Frontal cortex (tissue), 4 donors: ENCODE data around the gene ADGRL3. TPM values are rescaled to one million over a fixed set of nuclear protein-coding genes. Genes with fewer than 3 reads are reported as not detected.
A peak's percentile ranks its signal among the peaks of the same experiment; 100 is the strongest.
"Not testable (repeated sequence)": the region's sequence is repeated elsewhere in the genome, so short reads cannot be mapped to it uniquely, and the experiment has no call there.

Source experiments
- DNase-seq, 2 donors: peaks; one replicate each; pipeline ENCODE4 v3.0.0; 2012; ENCODE audit warnings: low spot score in 2 of 2
- FAIRE-seq: peaks from 2 replicates; lab custom pipeline; 2012; peaks lifted over from hg19 to GRCh38; lab: Jason Lieb, UNC
- total RNA-seq: library from RNA; depleted of rRNA; stranded (reverse); fragments of >200 nt; gene quantifications from one replicate; pipeline ENCODE4 v1.2.3, GENCODE V29; 2014
- donor health status: control.
- donor health status: control.
- donor health status: control.

The ADGRL3 gene
- total RNA-seq, 1 donor from 2014 or later: 302 TPM

- FAIRE-seq (no peak), DNase-seq (no peak)
Measured at GRCh38 chr4:61671599-61671998, 471.5 kb downstream of the ADGRL3 start.

- DNase-seq: no peak
- peak; percentile 10 for FAIRE-seq
Measured at GRCh38 chr4:61675464-61675863, 475.3 kb downstream of the ADGRL3 start.

- no peak for FAIRE-seq
Measured at GRCh38 chr4:61678297-61678696, 478.2 kb downstream of the ADGRL3 start.

GRCh38 chr4:61693520-61693919 lies 493.4 kb downstream of the ADGRL3 start:
- DNase-seq (no peak), FAIRE-seq (no peak)

More at GRCh38 chr4:61678297-61678696, 478.2 kb downstream of the ADGRL3 start:
- no peak for DNase-seq

- DNase-seq (no peak), FAIRE-seq (no peak)
Measured at GRCh38 chr4:61714387-61714911, 514.3 kb downstream of the ADGRL3 start.

- no peak for FAIRE-seq
- no peak for DNase-seq
Measured at GRCh38 chr4:61716426-61716825, 516.3 kb downstream of the ADGRL3 start.

GRCh38 chr4:61723492-61723891 lies 523.4 kb downstream of the ADGRL3 start:
- no peak for FAIRE-seq
- DNase-seq: no peak

- DNase-seq (no peak), FAIRE-seq (no peak)
Measured at GRCh38 chr4:61727286-61727685, 527.2 kb downstream of the ADGRL3 start.

- DNase-seq (no peak), FAIRE-seq (no peak)
Measured at GRCh38 chr4:61734409-61734808, 534.3 kb downstream of the ADGRL3 start.

- DNase-seq (no peak), FAIRE-seq (no peak)
Measured at GRCh38 chr4:61739887-61740286, 539.8 kb downstream of the ADGRL3 start.

- DNase-seq (no peak), FAIRE-seq (no peak)
Measured at GRCh38 chr4:61740886-61741285, 540.8 kb downstream of the ADGRL3 start.

- FAIRE-seq (no peak), DNase-seq (no peak)
Measured at GRCh38 chr4:61741327-61742096, 541.4 kb downstream of the ADGRL3 start.

GRCh38 chr4:61750810-61751209 lies 550.7 kb downstream of the ADGRL3 start:
- no peak for DNase-seq
- FAIRE-seq: no peak

GRCh38 chr4:61752617-61753016 lies 552.5 kb downstream of the ADGRL3 start:
- FAIRE-seq: no peak
- DNase-seq: no peak

- FAIRE-seq (no peak), DNase-seq (no peak)
Measured at GRCh38 chr4:61753739-61754138, 553.6 kb downstream of the ADGRL3 start.

GRCh38 chr4:61756937-61757336 lies 556.8 kb downstream of the ADGRL3 start:
- DNase-seq, FAIRE-seq: not testable (repeated sequence)

- FAIRE-seq, DNase-seq: not testable (repeated sequence)
Measured at GRCh38 chr4:61757983-61758382, 557.9 kb downstream of the ADGRL3 start.

GRCh38 chr4:61758596-61758995 lies 558.5 kb downstream of the ADGRL3 start:
- FAIRE-seq, DNase-seq: not testable (repeated sequence)

- FAIRE-seq, DNase-seq: not testable (repeated sequence)
Measured at GRCh38 chr4:61759245-61759644, 559.1 kb downstream of the ADGRL3 start.

- FAIRE-seq, DNase-seq: not testable (repeated sequence)
Measured at GRCh38 chr4:61759885-61760284, 559.8 kb downstream of the ADGRL3 start.

GRCh38 chr4:61760820-61761219 lies 560.7 kb downstream of the ADGRL3 start:
- FAIRE-seq (no peak), DNase-seq (no peak)
